HL-60 (cell line): ENCODE data around the gene NCAPH2.
"Not testable (repeated sequence)": the region's sequence is repeated elsewhere in the genome, so short reads cannot be mapped to it uniquely, and the experiment has no call there.

Experiments used
- DNase-seq, 2 experiments: peaks; one replicate each; pipeline ENCODE4 v3.0.0-alpha.2; 2010 to 2020; ENCODE audit warnings: low read depth in 1 of 2, low spot score in 1 of 2
- H3K27ac ChIP-seq: fragments of 250-450 bp; sonication (Bioruptor Pico); replicated peaks from 2 replicates; pipeline ENCODE4 v1.5.1; 2020; ENCODE audit warnings: mild to moderate bottlenecking, moderate library complexity
- H3K27me3 ChIP-seq: fragments of 250-450 bp; sonication (Bioruptor Pico); 2 replicates; pipeline ENCODE4 v1.5.1; 2021; ENCODE audit warnings: mild to moderate bottlenecking, moderate library complexity; ENCODE audit not compliant: insufficient read depth, poor library complexity, severe bottlenecking
- H3K4me3 ChIP-seq: replicated peaks from 2 replicates; pipeline ENCODE4 v1.5.1; 2011; ENCODE audit warnings: mild to moderate bottlenecking, control low read depth, low read length; ENCODE audit not compliant: insufficient read depth
- CTCF ChIP-seq: IDR thresholded peaks from one replicate; pipeline ENCODE4 v1.5.1; 2011; ENCODE audit warnings: low read length, control low read depth, inconsistent platforms; ENCODE audit not compliant: insufficient read depth
- GABPA ChIP-seq: IDR thresholded peaks from 2 replicates; pipeline ENCODE4 v1.6.1; 2012; ENCODE audit warnings: low read depth
- POLR2AphosphoS5 ChIP-seq: IDR thresholded peaks from 2 replicates; pipeline ENCODE4 v1.6.1; 2012; ENCODE audit warnings: low read depth
- REST ChIP-seq: IDR thresholded peaks from 2 replicates; pipeline ENCODE4 v1.6.1; 2012; ENCODE audit warnings: low read depth; ENCODE audit not compliant: insufficient replicate concordance
- SPI1 ChIP-seq: IDR thresholded peaks from 2 replicates; pipeline ENCODE4 v1.6.1; 2012; ENCODE audit warnings: low read depth, mild to moderate bottlenecking, borderline replicate concordance

NCAPH2 gene

GRCh38 chr22:50535113-50535512 is 27.1 kb downstream of the NCAPH2 start:
- TF ChIP-seq CTCF = no peak
- no peak for TF ChIP-seq GABPA
- no peak for TF ChIP-seq SPI1
- TF ChIP-seq REST = no peak
- TF ChIP-seq POLR2AphosphoS5 = no peak
- Histone ChIP-seq H3K27me3 (no peaks in the 10 kb centered on the region), H3K4me3 (no peak overlapping the region), H3K27ac (peak overlapping the region; percentile 99)
- no peak for DNase-seq

GRCh38 chr22:50536226-50536625 is 28.2 kb downstream of the NCAPH2 start:
- no peak for TF ChIP-seq GABPA
- Histone ChIP-seq H3K4me3 (no peak overlapping the region), H3K27ac (no peak overlapping the region), H3K27me3 (no peaks in the 10 kb centered on the region)
- DNase-seq = no peak

- Histone ChIP-seq H3K27ac (peak overlapping the region; percentile 92), H3K27me3 (no peaks in the 10 kb centered on the region), H3K4me3 (no peak overlapping the region)
- no peak for DNase-seq
- TF ChIP-seq SPI1 (no peak), POLR2AphosphoS5 (no peak)
Measured at GRCh38 chr22:50537765-50538164, 29.7 kb downstream of the NCAPH2 start.

- Histone ChIP-seq H3K4me3 (no peak overlapping the region), H3K27ac (peak overlapping the region; percentile 92), H3K27me3 (no peaks in the 10 kb centered on the region)
- no peak for DNase-seq
- TF ChIP-seq REST = no peak
- TF ChIP-seq CTCF = no peak
- TF ChIP-seq POLR2AphosphoS5 = no peak
- TF ChIP-seq SPI1 = no peak
- no peak for TF ChIP-seq GABPA
Measured at GRCh38 chr22:50540381-50540780, 32.4 kb downstream of the NCAPH2 start.

- TF ChIP-seq REST = peak; percentile 12
- DNase-seq = peak; percentile 86 to 91
- not testable (repeated sequence) for H3K4me3 ChIP-seq, H3K27me3 ChIP-seq
- peak overlapping the region; percentile 92 for H3K27ac ChIP-seq
Measured at GRCh38 chr22:50541667-50542026, 33.6 kb downstream of the NCAPH2 start.
